Nephron progenitor cell (in vitro differentiated cells): ENCODE measurements around the gene ACTR3C.

ENCODE experiments used
- DNase-seq: peaks from one replicate; pipeline ENCODE4 v3.0.0; 2021
- H3K27ac Mint-ChIP-seq: 2 replicates; pipeline ENCODE4 v1.8.0; 2021; ENCODE audit warnings: mild to moderate bottlenecking, moderate library complexity, mixed read lengths
- H3K27me3 Mint-ChIP-seq: 2 replicates; pipeline ENCODE4 v1.8.0; 2021; ENCODE audit warnings: mild to moderate bottlenecking, low read depth, mixed read lengths; ENCODE audit not compliant: poor library complexity
- H3K36me3 Mint-ChIP-seq: 2 replicates; pipeline ENCODE4 v1.8.0; 2021; ENCODE audit warnings: low read depth, mixed read lengths
- H3K4me1 Mint-ChIP-seq: 2 replicates; pipeline ENCODE4 v1.8.0; 2021; ENCODE audit warnings: mixed read lengths
- H3K4me3 Mint-ChIP-seq: 2 replicates; pipeline ENCODE4 v1.8.0; 2021; ENCODE audit warnings: mild to moderate bottlenecking, moderate library complexity, mixed read lengths
- H3K9me3 Mint-ChIP-seq: 2 replicates; pipeline ENCODE4 v1.8.0; 2021; ENCODE audit warnings: mild to moderate bottlenecking, moderate library complexity, mixed read lengths
- TF ChIP-seq, protein P1 (sequence below): fragments of 200-600 bp; sonication (generic); IDR thresholded peaks from 2 replicates; pipeline ENCODE4 v1.5.0; 2021; ENCODE audit warnings: antibody characterized with exemption

The ACTR3C gene

DNA sequence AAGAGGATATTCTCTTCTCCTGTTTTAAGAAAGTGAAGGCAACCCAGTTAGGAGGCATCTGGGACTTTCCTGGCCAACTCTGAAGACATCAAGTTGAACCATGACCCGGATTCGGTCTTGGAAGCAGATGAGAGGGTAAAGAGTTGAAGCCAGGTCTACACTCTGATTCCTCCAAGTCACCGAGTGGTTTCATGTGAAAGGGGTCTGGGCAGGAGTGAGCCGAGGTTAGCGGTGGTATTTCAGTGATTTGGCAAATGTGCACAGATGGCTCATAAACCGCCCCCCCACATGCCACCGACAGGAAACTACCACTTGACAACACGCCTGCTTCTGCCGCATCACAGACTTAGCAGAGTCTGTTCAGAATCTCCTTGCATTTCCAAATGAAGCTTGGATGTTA, 33.9 kb upstream of the ACTR3C start:
- TF ChIP-seq, protein P1, sequence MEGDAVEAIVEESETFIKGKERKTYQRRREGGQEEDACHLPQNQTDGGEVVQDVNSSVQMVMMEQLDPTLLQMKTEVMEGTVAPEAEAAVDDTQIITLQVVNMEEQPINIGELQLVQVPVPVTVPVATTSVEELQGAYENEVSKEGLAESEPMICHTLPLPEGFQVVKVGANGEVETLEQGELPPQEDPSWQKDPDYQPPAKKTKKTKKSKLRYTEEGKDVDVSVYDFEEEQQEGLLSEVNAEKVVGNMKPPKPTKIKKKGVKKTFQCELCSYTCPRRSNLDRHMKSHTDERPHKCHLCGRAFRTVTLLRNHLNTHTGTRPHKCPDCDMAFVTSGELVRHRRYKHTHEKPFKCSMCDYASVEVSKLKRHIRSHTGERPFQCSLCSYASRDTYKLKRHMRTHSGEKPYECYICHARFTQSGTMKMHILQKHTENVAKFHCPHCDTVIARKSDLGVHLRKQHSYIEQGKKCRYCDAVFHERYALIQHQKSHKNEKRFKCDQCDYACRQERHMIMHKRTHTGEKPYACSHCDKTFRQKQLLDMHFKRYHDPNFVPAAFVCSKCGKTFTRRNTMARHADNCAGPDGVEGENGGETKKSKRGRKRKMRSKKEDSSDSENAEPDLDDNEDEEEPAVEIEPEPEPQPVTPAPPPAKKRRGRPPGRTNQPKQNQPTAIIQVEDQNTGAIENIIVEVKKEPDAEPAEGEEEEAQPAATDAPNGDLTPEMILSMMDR: no peak
- Mint-ChIP-seq H3K36me3 (no peaks in the 10 kb centered on the region), H3K27ac (no peak overlapping the region), H3K9me3 (no peaks in the 10 kb centered on the region), H3K4me3 (no peak overlapping the region), H3K27me3 (peaks cover 1% of the 10 kb centered on the region), H3K4me1 (peaks cover 51% of the 10 kb centered on the region)
- no peak for DNase-seq

DNA sequence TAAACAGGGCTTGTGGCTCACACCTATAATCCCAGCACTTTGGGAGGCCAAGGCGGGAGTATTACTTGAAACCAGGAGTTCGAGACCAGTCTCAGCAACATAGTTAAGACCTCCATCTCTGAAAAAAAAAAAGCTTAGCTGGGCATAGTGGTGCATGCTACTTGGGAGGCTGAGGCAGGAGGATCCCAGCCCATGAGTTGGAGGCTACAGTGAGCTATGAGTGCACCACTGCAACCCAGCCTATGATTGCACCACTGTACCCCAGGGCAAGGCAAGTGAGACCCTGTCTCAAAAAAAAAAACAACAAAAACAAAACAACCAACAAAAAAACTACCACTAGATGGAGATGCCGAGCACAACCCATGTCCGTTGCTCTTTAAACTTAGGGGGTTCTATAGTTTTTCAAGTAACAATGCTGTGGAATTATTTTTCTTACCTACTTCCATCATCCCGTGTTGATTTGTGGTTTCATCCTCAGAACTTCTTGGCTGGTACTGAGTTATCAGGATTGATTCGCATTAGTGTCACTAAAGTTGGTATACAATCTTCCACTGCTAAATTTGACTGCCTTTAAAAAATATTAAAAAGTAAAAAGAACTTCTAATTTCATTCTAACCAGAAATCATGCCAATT, 33.0 kb upstream of the ACTR3C start:
- Mint-ChIP-seq H3K4me1 (peaks cover 42% of the 10 kb centered on the region), H3K4me3 (no peak overlapping the region), H3K27ac (no peak overlapping the region), H3K27me3 (peaks cover 7% of the 10 kb centered on the region), H3K36me3 (no peaks in the 10 kb centered on the region), H3K9me3 (no peaks in the 10 kb centered on the region)
- DNase-seq: no peak
- TF ChIP-seq, protein P1: peak; percentile 70

DNA sequence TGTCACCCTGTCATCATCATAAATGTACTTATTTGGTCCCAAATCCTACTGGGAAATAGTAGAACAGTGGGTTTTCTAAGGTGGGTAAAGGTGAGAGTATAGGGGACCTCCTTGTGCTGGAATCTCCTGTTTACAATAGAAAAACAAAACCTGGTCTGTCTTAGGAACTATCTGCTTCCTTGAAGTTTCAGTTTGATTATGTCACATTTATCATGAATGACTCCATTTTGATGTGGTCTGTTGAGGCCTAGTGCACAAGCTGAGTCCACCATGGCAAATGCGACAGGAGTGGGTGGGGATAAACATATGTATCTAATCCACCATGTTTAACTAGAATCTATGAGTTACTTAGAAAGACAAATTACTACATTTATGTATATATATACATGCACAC, 32.3 kb upstream of the ACTR3C start:
- Mint-ChIP-seq H3K36me3 (no peaks in the 10 kb centered on the region), H3K4me1 (peaks cover 35% of the 10 kb centered on the region), H3K27me3 (peaks cover 7% of the 10 kb centered on the region), H3K27ac (no peak overlapping the region), H3K4me3 (no peak overlapping the region), H3K9me3 (no peaks in the 10 kb centered on the region)
- DNase-seq: no peak
- TF ChIP-seq, protein P1: no peak

DNA sequence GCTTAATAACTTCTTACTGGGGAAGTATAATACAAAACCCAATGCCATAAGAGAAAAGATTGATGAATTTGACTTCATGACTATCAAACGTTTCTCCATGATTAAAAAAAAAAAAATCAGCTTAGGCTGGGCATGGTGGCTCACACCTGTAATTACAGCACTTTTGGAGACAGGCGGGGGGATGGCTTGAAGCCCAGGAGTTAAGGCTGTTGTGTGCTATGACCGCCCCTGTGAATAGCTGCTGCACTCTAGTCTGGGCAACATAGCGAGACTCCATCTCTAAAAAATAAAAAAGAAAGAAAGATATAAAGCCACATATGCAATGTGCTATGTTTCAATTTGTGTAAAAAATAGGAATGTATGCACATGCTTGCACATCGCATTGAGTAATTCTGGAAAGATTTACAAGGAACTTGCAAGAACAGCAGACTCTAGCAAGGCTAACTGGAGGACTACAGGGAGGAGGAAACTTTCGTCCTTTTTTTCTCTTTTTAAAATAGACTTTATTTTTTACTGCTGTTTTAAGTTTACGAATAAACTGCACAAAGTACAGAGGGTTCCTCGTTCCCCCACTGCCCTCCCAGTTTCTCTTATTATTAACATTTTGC, 28.3 kb upstream of the ACTR3C start:
- Mint-ChIP-seq H3K27me3 (peaks cover 9% of the 10 kb centered on the region), H3K27ac (no peak overlapping the region), H3K36me3 (no peaks in the 10 kb centered on the region), H3K4me1 (peaks cover 18% of the 10 kb centered on the region), H3K9me3 (peaks cover 13% of the 10 kb centered on the region), H3K4me3 (no peak overlapping the region)
- no peak for DNase-seq
- TF ChIP-seq, protein P1: no peak

DNA sequence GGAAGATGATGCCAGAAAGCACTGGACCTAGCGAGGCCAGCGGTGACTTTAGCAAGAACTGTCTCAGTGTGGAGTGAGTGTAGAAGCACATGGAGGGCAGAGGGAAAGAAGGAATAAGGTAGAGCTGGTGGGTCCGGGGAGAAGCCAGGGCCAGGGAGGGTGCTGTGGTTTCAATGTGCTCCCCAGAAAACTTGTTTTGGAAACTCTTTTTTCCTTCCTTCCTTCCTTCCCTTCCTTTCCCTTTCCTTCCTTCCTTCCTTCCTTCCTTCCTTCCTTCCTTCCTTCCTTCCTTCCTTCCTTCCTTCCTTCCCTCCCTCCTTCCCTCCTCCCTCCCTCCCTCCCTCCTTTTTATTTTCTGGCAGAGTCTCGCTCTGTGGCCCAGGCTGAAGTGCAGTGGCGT, 23.6 kb upstream of the ACTR3C start:
- TF ChIP-seq, protein P1: no peak
- Mint-ChIP-seq H3K27me3 (peaks cover 43% of the 10 kb centered on the region), H3K9me3 (peaks cover 38% of the 10 kb centered on the region), H3K27ac (no peak overlapping the region), H3K36me3 (no peaks in the 10 kb centered on the region), H3K4me1 (peaks cover 12% of the 10 kb centered on the region), H3K4me3 (no peak overlapping the region)
- DNase-seq: no peak

DNA sequence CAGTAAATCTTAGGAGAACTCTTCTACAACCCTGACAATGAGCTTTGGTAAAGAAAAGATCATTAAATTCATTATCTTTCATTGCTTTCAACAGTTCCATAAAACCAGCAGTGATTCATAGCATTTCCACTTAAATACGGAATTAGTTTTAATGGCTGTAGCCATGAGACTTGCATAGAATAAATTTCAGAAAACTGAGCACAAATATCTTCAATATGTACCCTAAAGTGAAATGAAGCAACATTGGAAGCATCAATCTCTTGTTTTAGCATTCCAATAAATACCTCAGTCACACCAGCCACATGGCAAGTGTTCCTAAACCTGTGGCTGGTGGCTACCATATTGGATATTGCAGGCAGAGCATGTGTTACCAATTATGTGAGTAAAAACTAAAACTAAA, 21.7 kb upstream of the ACTR3C start:
- no peak for DNase-seq
- TF ChIP-seq, protein P1: no peak
- H3K27ac Mint-ChIP-seq: no peak overlapping the region
- H3K9me3 Mint-ChIP-seq: peaks cover 38% of the 10 kb centered on the region
- no peak overlapping the region for H3K4me3 Mint-ChIP-seq
- peaks cover 59% of the 10 kb centered on the region for H3K27me3 Mint-ChIP-seq
- peaks cover 23% of the 10 kb centered on the region for H3K4me1 Mint-ChIP-seq
- H3K36me3 Mint-ChIP-seq: no peaks in the 10 kb centered on the region
